ENCODE measurements around the gene CARMIL1.

Gene CARMIL1

DNA sequence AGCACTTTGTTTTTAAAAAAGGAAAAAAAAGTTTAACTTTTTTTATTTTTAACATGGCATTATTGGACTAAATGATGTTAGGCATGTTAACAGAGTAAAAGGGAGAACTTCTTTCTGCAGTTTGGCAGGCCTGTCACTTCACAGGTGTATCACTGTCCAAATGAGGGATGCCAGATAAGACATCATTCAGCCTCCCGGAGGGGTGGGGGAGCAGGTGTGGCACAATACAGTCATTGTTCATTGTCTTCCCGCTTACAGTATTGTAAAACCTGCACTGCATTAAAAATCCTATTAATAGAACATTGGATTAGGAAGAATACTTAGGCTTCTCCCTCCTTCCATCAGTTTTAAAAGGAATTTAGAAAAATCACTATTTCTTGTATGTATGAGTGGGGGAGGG, 80.7 kb downstream of the CARMIL1 start:
- H3K79me2 ChIP-seq (ENCODE audit: insufficient read depth, low read depth) = peaks cover 15% of the 10 kb centered on the region; the same call in 1 of the 2 replicates
- H4K20me1 ChIP-seq (ENCODE audit: insufficient read depth) = no peaks in the 10 kb centered on the region
- H2AFZ ChIP-seq (ENCODE audit: low read depth) = no peak overlapping the region
- H3K4me2 ChIP-seq = no peak overlapping the region
- no peaks in the 10 kb centered on the region for H3K36me3 ChIP-seq (ENCODE audit: insufficient read depth)
- TF ChIP-seq, protein P1, sequence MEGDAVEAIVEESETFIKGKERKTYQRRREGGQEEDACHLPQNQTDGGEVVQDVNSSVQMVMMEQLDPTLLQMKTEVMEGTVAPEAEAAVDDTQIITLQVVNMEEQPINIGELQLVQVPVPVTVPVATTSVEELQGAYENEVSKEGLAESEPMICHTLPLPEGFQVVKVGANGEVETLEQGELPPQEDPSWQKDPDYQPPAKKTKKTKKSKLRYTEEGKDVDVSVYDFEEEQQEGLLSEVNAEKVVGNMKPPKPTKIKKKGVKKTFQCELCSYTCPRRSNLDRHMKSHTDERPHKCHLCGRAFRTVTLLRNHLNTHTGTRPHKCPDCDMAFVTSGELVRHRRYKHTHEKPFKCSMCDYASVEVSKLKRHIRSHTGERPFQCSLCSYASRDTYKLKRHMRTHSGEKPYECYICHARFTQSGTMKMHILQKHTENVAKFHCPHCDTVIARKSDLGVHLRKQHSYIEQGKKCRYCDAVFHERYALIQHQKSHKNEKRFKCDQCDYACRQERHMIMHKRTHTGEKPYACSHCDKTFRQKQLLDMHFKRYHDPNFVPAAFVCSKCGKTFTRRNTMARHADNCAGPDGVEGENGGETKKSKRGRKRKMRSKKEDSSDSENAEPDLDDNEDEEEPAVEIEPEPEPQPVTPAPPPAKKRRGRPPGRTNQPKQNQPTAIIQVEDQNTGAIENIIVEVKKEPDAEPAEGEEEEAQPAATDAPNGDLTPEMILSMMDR (conservative IDR thresholded peaks at IDR 0.05; ENCODE audit: low read depth, low read length) = no peak
- H3K9ac ChIP-seq = no peak overlapping the region
- no peak overlapping the region for H3K27ac ChIP-seq
- H3K27me3 ChIP-seq (ENCODE audit: insufficient read depth, low read depth) = no peaks in the 10 kb centered on the region
- H3K4me3 ChIP-seq (IDR thresholded peaks at IDR 0.05; ENCODE audit: insufficient read depth, low read depth, low read length) = no peak overlapping the region
- peaks cover 47% of the 10 kb centered on the region for H3K4me1 ChIP-seq (ENCODE audit: low read depth, poor library complexity, severe bottlenecking)

DNA sequence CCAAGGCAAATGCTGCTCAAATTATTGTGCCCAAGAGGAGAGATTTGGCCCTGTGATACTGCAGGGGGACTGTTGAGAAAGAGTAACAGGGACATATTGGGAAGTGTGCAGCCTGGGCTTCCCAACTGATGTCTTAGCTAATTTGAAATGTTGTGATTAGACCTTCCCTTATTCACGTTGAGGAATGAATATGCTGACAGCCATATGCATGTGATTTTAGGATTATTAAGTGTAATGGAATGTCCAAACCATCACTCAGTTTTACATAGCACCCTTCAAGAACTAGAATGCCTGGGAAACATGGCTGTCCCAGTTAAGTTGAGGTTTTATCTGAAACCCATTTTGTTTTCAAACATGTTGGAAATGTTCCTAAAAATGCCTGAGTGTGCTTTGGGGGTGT, 81.4 kb downstream of the CARMIL1 start:
- no peak overlapping the region for H2AFZ ChIP-seq (ENCODE audit: low read depth)

DNA sequence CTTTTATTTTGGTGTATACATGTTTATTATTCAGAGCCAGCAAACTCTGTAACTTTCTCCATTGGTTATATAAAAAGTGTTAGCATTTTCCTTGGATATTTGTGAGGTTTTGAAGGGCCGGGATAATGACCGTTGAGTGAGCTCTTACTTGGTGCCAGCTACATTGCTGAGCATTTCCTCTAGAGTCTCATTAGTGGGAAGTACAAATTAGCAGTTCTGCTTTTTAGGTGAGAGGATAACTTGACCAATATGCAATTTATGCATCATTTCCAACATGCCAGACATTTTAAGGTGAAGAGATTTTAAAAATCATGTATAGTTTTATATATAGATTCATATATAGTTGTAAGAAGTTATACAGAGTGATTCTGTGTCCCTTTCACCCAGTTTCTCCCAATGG, 84.3 kb downstream of the CARMIL1 start:
- Histone ChIP-seq H3K36me3 (ENCODE audit: insufficient read depth) (no peaks in the 10 kb centered on the region), H3K79me2 (ENCODE audit: insufficient read depth, low read depth) (peaks cover 12% of the 10 kb centered on the region; the same call in 1 of the 2 replicates)

More for the DNA sequence above, 81.4 kb downstream of the CARMIL1 start:
- TF ChIP-seq, protein P1 (conservative IDR thresholded peaks at IDR 0.05; ENCODE audit: low read depth, low read length) = no peak
- Histone ChIP-seq H3K27ac (no peak overlapping the region), H3K4me2 (no peak overlapping the region), H3K79me2 (ENCODE audit: insufficient read depth, low read depth) (peaks cover 15% of the 10 kb centered on the region; the same call in 1 of the 2 replicates), H3K4me1 (ENCODE audit: low read depth, poor library complexity, severe bottlenecking) (peaks cover 54% of the 10 kb centered on the region), H3K4me3 (IDR thresholded peaks at IDR 0.05; ENCODE audit: insufficient read depth, low read depth, low read length) (no peak overlapping the region), H4K20me1 (ENCODE audit: insufficient read depth) (no peaks in the 10 kb centered on the region), H3K27me3 (ENCODE audit: insufficient read depth, low read depth) (no peaks in the 10 kb centered on the region), H3K9ac (no peak overlapping the region), H3K36me3 (ENCODE audit: insufficient read depth) (no peaks in the 10 kb centered on the region)

DNA sequence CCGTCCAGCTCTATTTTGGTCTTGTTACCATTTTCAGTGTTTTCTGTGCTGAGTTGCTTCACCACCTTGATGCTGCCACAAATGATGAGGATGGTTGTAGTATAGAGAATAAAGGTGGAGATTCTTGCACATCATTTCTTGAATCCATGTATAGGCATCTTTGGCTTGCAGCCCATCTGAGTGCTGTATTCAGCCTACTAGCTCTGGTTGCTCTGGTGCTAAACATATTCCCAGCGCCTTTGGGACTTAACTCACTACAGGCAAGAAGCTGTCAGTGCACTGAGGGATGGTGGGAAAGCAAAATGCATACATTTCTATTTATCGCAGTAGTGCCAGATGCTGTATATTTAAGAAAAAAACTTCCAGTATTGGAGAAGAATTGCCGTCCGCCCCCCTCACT, 86.0 kb downstream of the CARMIL1 start:
- H3K27ac ChIP-seq = no peak overlapping the region
- no peak overlapping the region for H3K9ac ChIP-seq
- H3K4me2 ChIP-seq = no peak overlapping the region
- H3K36me3 ChIP-seq (ENCODE audit: insufficient read depth) = no peaks in the 10 kb centered on the region
- TF ChIP-seq, protein P1 (conservative IDR thresholded peaks at IDR 0.05; ENCODE audit: low read depth, low read length) = no peak
- H2AFZ ChIP-seq (ENCODE audit: low read depth) = no peak overlapping the region
- no peak overlapping the region for H3K4me3 ChIP-seq (IDR thresholded peaks at IDR 0.05; ENCODE audit: insufficient read depth, low read depth, low read length)
- H3K27me3 ChIP-seq (ENCODE audit: insufficient read depth, low read depth) = no peaks in the 10 kb centered on the region
- H3K79me2 ChIP-seq (ENCODE audit: insufficient read depth, low read depth) = peaks cover 24% of the 10 kb centered on the region; the same call in 1 of the 2 replicates
- H3K4me1 ChIP-seq (ENCODE audit: low read depth, poor library complexity, severe bottlenecking) = peaks cover 76% of the 10 kb centered on the region
- H4K20me1 ChIP-seq (ENCODE audit: insufficient read depth) = no peaks in the 10 kb centered on the region

More for the DNA sequence above, 84.3 kb downstream of the CARMIL1 start:
- Histone ChIP-seq H3K4me1 (ENCODE audit: low read depth, poor library complexity, severe bottlenecking) (peaks cover 68% of the 10 kb centered on the region), H3K4me2 (no peak overlapping the region), H2AFZ (ENCODE audit: low read depth) (no peak overlapping the region), H3K9ac (no peak overlapping the region), H4K20me1 (ENCODE audit: insufficient read depth) (no peaks in the 10 kb centered on the region), H3K27me3 (ENCODE audit: insufficient read depth, low read depth) (no peaks in the 10 kb centered on the region), H3K27ac (no peak overlapping the region), H3K4me3 (IDR thresholded peaks at IDR 0.05; ENCODE audit: insufficient read depth, low read depth, low read length) (no peak overlapping the region)
- TF ChIP-seq, protein P1 (conservative IDR thresholded peaks at IDR 0.05; ENCODE audit: low read depth, low read length) = no peak

All from KMS-11 (cell line).